Stimulated activated naive CD8-positive, alpha-beta T cell treated with anti-CD3 and anti-CD28 coated beads, Interleukin-15, amount 100 ng/mL, for 72 hours (primary cell): ENCODE measurements around the gene PAPSS2.
"Not testable (repeated sequence)": the region's sequence is repeated elsewhere in the genome, so short reads cannot be mapped to it uniquely, and the experiment has no call there.

Experiments used
- ATAC-seq: fragments of 150-1000 bp; cut with Tn5 transposase; 2 replicates; pipeline ENCODE4 v1.10.0; 2021; ENCODE audit warnings: mild to moderate bottlenecking, moderate library complexity
- DNase-seq, 2 donors: peaks; one replicate each; pipeline ENCODE4 v3.0.0; 2021 to 2022
- H3K27ac Mint-ChIP-seq, 2 donors: one replicate each; pipeline ENCODE4 v1.8.0; 2022; ENCODE audit warnings: mild to moderate bottlenecking in 2 of 2, mixed read lengths in 2 of 2, moderate library complexity in 2 of 2
- H3K27me3 Mint-ChIP-seq: one replicate; pipeline ENCODE4 v1.8.0; 2022; ENCODE audit warnings: mixed read lengths
- H3K4me1 Mint-ChIP-seq: one replicate; pipeline ENCODE4 v1.8.0; 2022; ENCODE audit warnings: mild to moderate bottlenecking, mixed read lengths
- H3K4me3 Mint-ChIP-seq, 2 donors: one replicate each; pipeline ENCODE4 v1.8.0; 2022; ENCODE audit warnings: mild to moderate bottlenecking in 2 of 2, mixed read lengths in 2 of 2, moderate library complexity in 1 of 2
- H3K9me3 Mint-ChIP-seq, 2 donors: one replicate each; pipeline ENCODE4 v1.8.0; 2022; ENCODE audit warnings: mixed read lengths in 2 of 2

Gene PAPSS2

DNA sequence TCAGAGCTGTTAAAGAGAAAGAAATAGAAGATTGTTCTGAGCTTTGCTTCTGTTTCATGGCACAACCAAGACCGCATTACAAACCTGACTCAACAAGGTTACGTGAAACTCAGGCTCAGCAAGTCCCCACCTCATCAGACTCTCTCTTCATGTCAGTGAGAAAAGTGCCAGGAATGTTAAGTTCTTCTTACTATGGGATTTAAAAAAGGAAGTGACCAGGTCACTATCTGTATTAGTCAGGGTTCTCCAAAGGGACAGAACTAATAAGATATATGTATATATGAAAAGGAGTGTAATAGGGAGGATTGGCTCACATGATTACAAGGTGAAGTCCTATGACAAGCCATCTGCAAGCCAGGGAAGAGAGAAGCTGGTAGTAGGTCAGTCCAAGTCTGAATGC is 25.4 kb upstream of the PAPSS2 start:
- H3K4me3 Mint-ChIP-seq: no peak overlapping the region
- peaks cover 4 to 31% of the 10 kb centered on the region in 2 donors for H3K9me3 Mint-ChIP-seq
- no peak overlapping the region for H3K27ac Mint-ChIP-seq
- no peak for ATAC-seq
- DNase-seq: no peak
- peaks cover 18% of the 10 kb centered on the region for H3K4me1 Mint-ChIP-seq
- no peaks in the 10 kb centered on the region for H3K27me3 Mint-ChIP-seq

- Mint-ChIP-seq H3K4me3 (peak overlapping the region in 1 of 2 donors; percentile 6), H3K4me1 (peaks cover 18% of the 10 kb centered on the region), H3K9me3 (peaks cover 4 to 31% of the 10 kb centered on the region in 2 donors), H3K27me3 (no peaks in the 10 kb centered on the region), H3K27ac (peak overlapping the region in 1 of 2 donors; percentile 19)
- ATAC-seq: peak; percentile 94
- DNase-seq: peak; percentile 14 to 26
These were observed 24.0 kb upstream of the PAPSS2 start for GRCh38 chr10:87635498-87636312.

DNA sequence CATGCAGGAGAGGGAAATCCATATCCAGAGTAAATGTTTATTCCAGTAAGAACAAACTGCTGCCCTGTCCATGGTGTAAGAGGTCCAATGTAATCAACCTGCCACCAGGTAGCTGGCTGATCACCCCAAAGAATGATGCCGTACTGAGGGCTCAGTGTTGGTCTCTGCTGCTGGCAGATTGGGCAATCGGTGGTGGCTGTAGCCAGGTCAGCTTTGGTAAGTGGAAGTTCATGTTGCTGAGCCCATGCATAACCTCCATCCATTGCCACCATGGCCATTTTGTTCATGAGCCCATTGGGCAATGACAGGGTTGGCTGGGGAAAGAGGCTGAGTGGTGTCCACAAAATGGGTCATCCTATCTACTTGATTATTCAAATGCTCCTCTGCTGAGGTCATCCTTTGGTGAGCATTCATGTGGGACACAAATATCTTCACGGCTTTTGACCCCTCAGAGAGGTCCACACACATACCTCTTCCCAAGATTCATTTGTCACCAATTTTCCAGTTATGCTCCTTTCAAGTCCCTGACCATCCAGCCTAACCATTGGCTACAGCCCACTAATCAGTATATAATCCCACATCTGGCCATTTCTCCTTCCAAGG is 23.3 kb upstream of the PAPSS2 start:
- ATAC-seq: no peak
- Mint-ChIP-seq H3K27me3 (no peaks in the 10 kb centered on the region), H3K4me1 (peaks cover 18% of the 10 kb centered on the region), H3K4me3 (no peak overlapping the region), H3K27ac (no peak overlapping the region), H3K9me3 (peaks cover 0 to 31% of the 10 kb centered on the region in 2 donors)
- no peak for DNase-seq

GRCh38 chr10:87639493-87639892 is 20.2 kb upstream of the PAPSS2 start:
- peaks cover under 1 to 29% of the 10 kb centered on the region in 2 donors for H3K9me3 Mint-ChIP-seq
- H3K27ac Mint-ChIP-seq: no peak overlapping the region
- peaks cover 22% of the 10 kb centered on the region for H3K4me1 Mint-ChIP-seq
- ATAC-seq (no peak), DNase-seq (no peak)
- no peak overlapping the region for H3K4me3 Mint-ChIP-seq
- H3K27me3 Mint-ChIP-seq: no peaks in the 10 kb centered on the region

GRCh38 chr10:87640043-87640442 is 19.6 kb upstream of the PAPSS2 start:
- H3K9me3 Mint-ChIP-seq: peaks cover 5 to 29% of the 10 kb centered on the region in 2 donors
- no peak overlapping the region for H3K27ac Mint-ChIP-seq
- no peak for DNase-seq
- no peak for ATAC-seq
- H3K4me1 Mint-ChIP-seq: peaks cover 28% of the 10 kb centered on the region
- H3K4me3 Mint-ChIP-seq: no peak overlapping the region
- H3K27me3 Mint-ChIP-seq: no peaks in the 10 kb centered on the region

- Mint-ChIP-seq H3K9me3 (peaks cover 5 to 9% of the 10 kb centered on the region in 2 donors), H3K27me3 (no peaks in the 10 kb centered on the region), H3K4me1 (peaks cover 19% of the 10 kb centered on the region), H3K4me3 (no peak overlapping the region), H3K27ac (no peak overlapping the region)
- no peak for DNase-seq
- no peak for ATAC-seq
These were observed 17.2 kb upstream of the PAPSS2 start for GRCh38 chr10:87642486-87642885.

GRCh38 chr10:87642988-87643387 is 16.7 kb upstream of the PAPSS2 start:
- H3K4me3 Mint-ChIP-seq: no peak overlapping the region
- ATAC-seq (no peak), DNase-seq (no peak)
- H3K4me1 Mint-ChIP-seq: peaks cover 19% of the 10 kb centered on the region
- peaks cover 5 to 9% of the 10 kb centered on the region in 2 donors for H3K9me3 Mint-ChIP-seq
- H3K27ac Mint-ChIP-seq: no peak overlapping the region
- H3K27me3 Mint-ChIP-seq: no peaks in the 10 kb centered on the region

DNA sequence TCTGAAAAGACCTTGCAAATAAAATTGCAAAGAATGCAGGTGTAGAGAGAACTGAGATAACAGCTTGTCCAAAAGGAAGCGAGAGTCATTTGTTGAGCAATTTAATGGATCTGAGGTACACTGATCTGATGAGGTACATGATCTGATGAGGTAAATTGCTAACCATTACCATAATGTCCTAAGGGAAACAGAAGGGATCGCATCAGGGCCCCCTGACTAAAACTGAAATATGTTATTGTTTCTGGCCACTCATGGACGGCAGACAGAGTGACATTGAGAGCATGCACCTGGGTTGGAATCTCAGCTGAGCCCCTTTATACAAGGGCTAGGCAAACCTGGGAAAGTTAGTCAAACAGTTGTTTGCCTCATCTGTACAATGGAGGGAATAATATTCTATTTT is 15.8 kb upstream of the PAPSS2 start:
- peaks cover 5 to 9% of the 10 kb centered on the region in 2 donors for H3K9me3 Mint-ChIP-seq
- no peak for ATAC-seq

DNA sequence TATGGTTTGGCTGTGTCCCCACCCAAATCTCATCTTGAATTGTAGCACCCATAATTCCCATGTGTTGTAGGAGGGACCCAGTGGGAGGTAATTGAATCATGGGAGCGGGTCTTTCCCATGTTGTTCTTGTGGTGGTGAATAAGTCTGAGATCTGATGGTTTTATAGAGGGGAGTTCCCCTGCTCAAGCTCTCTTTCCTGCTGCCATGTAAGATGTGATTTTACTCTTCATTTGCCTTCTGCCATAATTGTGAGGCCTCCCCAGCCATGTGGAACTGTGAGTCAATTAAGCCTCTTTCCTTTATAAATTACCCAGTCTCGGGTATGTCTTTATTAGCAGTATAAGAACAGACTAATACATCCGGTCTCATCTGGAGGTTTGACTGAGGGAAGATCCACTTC is 15.2 kb upstream of the PAPSS2 start:
- ATAC-seq: not testable (repeated sequence)
- H3K27ac Mint-ChIP-seq: peak overlapping the region in 1 of 2 donors; percentile 2

More for the DNA sequence above, 15.8 kb upstream of the PAPSS2 start:
- H3K27me3 Mint-ChIP-seq: no peaks in the 10 kb centered on the region
- peaks cover 19% of the 10 kb centered on the region for H3K4me1 Mint-ChIP-seq
- H3K4me3 Mint-ChIP-seq: no peak overlapping the region
- DNase-seq: no peak
- no peak overlapping the region for H3K27ac Mint-ChIP-seq

GRCh38 chr10:87646192-87646909 is 13.3 kb upstream of the PAPSS2 start:
- ATAC-seq (no peak), DNase-seq (no peak)
- peaks cover 5 to 9% of the 10 kb centered on the region in 2 donors for H3K9me3 Mint-ChIP-seq
- no peak overlapping the region for H3K27ac Mint-ChIP-seq
- no peak overlapping the region for H3K4me3 Mint-ChIP-seq
- peaks cover 2% of the 10 kb centered on the region for H3K27me3 Mint-ChIP-seq
- peaks cover 19% of the 10 kb centered on the region for H3K4me1 Mint-ChIP-seq

More for the DNA sequence above, 15.2 kb upstream of the PAPSS2 start:
- H3K4me1 Mint-ChIP-seq: peaks cover 19% of the 10 kb centered on the region
- DNase-seq, H3K27me3 Mint-ChIP-seq, H3K9me3 Mint-ChIP-seq, H3K4me3 Mint-ChIP-seq: not testable (repeated sequence)

GRCh38 chr10:87646935-87647334 is 12.7 kb upstream of the PAPSS2 start:
- Mint-ChIP-seq H3K4me1 (peaks cover 19% of the 10 kb centered on the region), H3K27me3 (peaks cover 7% of the 10 kb centered on the region), H3K27ac (peak overlapping the region in 1 of 2 donors; percentile 92), H3K9me3 (peaks cover 5 to 9% of the 10 kb centered on the region in 2 donors), H3K4me3 (no peak overlapping the region)
- ATAC-seq (peak; percentile 76), DNase-seq (no peak)

DNA sequence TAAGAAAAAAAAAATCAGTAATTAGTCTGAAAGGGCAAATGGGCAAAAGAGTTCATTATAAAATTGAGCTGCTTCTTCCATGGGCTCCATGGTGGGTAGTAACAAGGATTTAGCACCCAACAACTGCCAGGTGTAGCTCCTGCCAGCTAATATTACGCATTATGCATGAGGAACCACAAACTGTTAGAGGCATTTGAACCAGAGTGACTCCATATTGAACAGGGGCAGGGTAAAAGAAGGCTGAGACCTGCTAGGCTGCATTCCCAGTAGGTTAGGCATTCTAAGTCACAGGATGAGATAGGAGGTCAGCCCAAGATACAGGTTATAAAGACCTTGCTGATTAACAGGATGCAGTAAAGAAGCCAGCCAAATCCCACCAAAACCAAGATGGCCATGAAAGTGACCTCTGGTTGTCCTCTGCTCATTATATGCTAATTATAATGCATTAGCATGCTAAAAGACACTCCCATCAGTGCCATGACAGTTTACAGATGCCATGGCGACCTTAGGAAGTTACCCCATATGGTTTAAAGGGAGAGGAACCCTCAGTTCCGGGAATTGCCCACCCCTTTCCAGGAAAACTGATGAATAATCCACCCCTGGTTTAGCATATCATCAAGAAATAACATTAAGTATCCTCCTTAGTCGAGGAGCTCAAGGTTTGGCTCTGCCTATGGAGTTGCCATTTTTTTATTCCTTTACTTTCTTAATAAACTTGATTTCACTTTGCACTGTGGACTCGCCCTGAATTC is 8.7 kb upstream of the PAPSS2 start:
- ATAC-seq: no peak

GRCh38 chr10:87651801-87652200 is 7.9 kb upstream of the PAPSS2 start:
- ATAC-seq (no peak), DNase-seq (no peak)
- H3K27ac Mint-ChIP-seq: no peak overlapping the region
- no peak overlapping the region for H3K4me3 Mint-ChIP-seq
- peaks cover 24% of the 10 kb centered on the region for H3K27me3 Mint-ChIP-seq
- H3K4me1 Mint-ChIP-seq: peaks cover 12% of the 10 kb centered on the region
- no peaks in the 10 kb centered on the region for H3K9me3 Mint-ChIP-seq

More for the DNA sequence above, 8.7 kb upstream of the PAPSS2 start:
- Mint-ChIP-seq H3K27ac (no peak overlapping the region), H3K9me3 (no peaks in the 10 kb centered on the region), H3K4me1 (peaks cover 9% of the 10 kb centered on the region), H3K27me3 (peaks cover 17% of the 10 kb centered on the region), H3K4me3 (no peak overlapping the region)
- no peak for DNase-seq

- Mint-ChIP-seq H3K4me1 (peaks cover 8% of the 10 kb centered on the region), H3K27ac (no peak overlapping the region), H3K9me3 (no peaks in the 10 kb centered on the region), H3K27me3 (peaks cover 24% of the 10 kb centered on the region), H3K4me3 (no peak overlapping the region)
- DNase-seq (no peak), ATAC-seq (no peak)
These were observed 7.4 kb upstream of the PAPSS2 start for GRCh38 chr10:87652261-87652660.

- H3K9me3 Mint-ChIP-seq: no peaks in the 10 kb centered on the region
- H3K27me3 Mint-ChIP-seq: peaks cover 37% of the 10 kb centered on the region
- no peak overlapping the region for H3K27ac Mint-ChIP-seq
- peaks cover 11% of the 10 kb centered on the region for H3K4me1 Mint-ChIP-seq
- H3K4me3 Mint-ChIP-seq: no peak overlapping the region
- no peak for DNase-seq
- ATAC-seq: no peak
These were observed 5.5 kb upstream of the PAPSS2 start for GRCh38 chr10:87654212-87654611.
